Upper lobe of left lung (tissue), 4 donors: ENCODE data around the gene STAMBP.

Source experiments
- POLR2A ChIP-seq, 4 donors: fragments of 450-650 bp; IDR thresholded peaks; one replicate each; pipeline ENCODE4 v1.5.1; 2016 to 2017; ENCODE audit warnings: antibody characterized with exemption in 4 of 4, mild to moderate bottlenecking in 2 of 4
- POLR2AphosphoS5 ChIP-seq, 2 donors: sonication (generic); formaldehyde crosslinking; IDR thresholded peaks; one replicate each; pipeline ENCODE4 v1.5.1; 2017; ENCODE audit warnings: antibody characterized with exemption in 2 of 2
- TF ChIP-seq, protein P1 (sequence below), 6 experiments: fragments of 450-650 bp in 4 of 6; fragments of 200-600 bp in 2 of 6; sonication (generic) in 2 of 6; IDR thresholded peaks; one replicate each; pipeline ENCODE4 v1.5.1; 2016 to 2019; ENCODE audit warnings: antibody characterized with exemption in 6 of 6

- TF ChIP-seq POLR2AphosphoS5 (IDR thresholded peaks at IDR 0.05) = no peak
- TF ChIP-seq, protein P1, sequence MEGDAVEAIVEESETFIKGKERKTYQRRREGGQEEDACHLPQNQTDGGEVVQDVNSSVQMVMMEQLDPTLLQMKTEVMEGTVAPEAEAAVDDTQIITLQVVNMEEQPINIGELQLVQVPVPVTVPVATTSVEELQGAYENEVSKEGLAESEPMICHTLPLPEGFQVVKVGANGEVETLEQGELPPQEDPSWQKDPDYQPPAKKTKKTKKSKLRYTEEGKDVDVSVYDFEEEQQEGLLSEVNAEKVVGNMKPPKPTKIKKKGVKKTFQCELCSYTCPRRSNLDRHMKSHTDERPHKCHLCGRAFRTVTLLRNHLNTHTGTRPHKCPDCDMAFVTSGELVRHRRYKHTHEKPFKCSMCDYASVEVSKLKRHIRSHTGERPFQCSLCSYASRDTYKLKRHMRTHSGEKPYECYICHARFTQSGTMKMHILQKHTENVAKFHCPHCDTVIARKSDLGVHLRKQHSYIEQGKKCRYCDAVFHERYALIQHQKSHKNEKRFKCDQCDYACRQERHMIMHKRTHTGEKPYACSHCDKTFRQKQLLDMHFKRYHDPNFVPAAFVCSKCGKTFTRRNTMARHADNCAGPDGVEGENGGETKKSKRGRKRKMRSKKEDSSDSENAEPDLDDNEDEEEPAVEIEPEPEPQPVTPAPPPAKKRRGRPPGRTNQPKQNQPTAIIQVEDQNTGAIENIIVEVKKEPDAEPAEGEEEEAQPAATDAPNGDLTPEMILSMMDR (IDR thresholded peaks at IDR 0.05) = no peak
- TF ChIP-seq POLR2A (IDR thresholded peaks at IDR 0.05) = no peak
These were observed 34.2 kb downstream of the STAMBP start for GRCh38 chr2:73862987-73863386.
